Spleen (tissue), 11 donors: ENCODE results near the gene KSR1. TPM values are rescaled to one million over a fixed set of nuclear protein-coding genes. Genes with fewer than 3 reads are reported as not detected.
A peak's percentile ranks its signal among the peaks of the same experiment; 100 is the strongest.

Source experiments
- DNase-seq: peaks from one replicate; pipeline ENCODE4 v3.0.0-alpha.2; 2020
- H3K27ac ChIP-seq, 8 donors: fragments of 200-600 bp; sonication (generic) in 7 of 8; 1 replicate in 4 of 8; 2 replicates in 4 of 8; pipeline versions ENCODE4 v1.5.0 to v1.8.0; 2016 to 2021; ENCODE audit warnings: inconsistent platforms in 4 of 8, mild to moderate bottlenecking in 4 of 8, moderate library complexity in 1 of 8
- H3K27me3 ChIP-seq, 7 donors: fragments of 200-600 bp; sonication (generic) in 6 of 7; replicated peaks in 1 of 7; 1 replicate in 4 of 7; 2 replicates in 3 of 7; pipeline versions ENCODE4 v1.5.0 to v1.8.0; 2016 to 2021; ENCODE audit warnings: inconsistent platforms in 3 of 7, mild to moderate bottlenecking in 1 of 7
- H3K36me3 ChIP-seq, 6 donors: fragments of 200-600 bp; sonication (generic) in 5 of 6; 1 replicate in 4 of 6; 2 replicates in 2 of 6; pipeline versions ENCODE4 v1.5.0 to v1.8.0; 2016 to 2021; ENCODE audit warnings: inconsistent platforms in 2 of 6
- H3K4me1 ChIP-seq, 6 donors: fragments of 200-600 bp; sonication (generic) in 5 of 6; 1 replicate in 3 of 6; 2 replicates in 3 of 6; pipeline versions ENCODE4 v1.5.0 to v1.8.0; 2016 to 2021; ENCODE audit warnings: inconsistent platforms in 3 of 6
- H3K4me3 ChIP-seq, 8 donors: fragments of 200-600 bp; sonication (generic) in 7 of 8; 1 replicate in 4 of 8; 2 replicates in 4 of 8; pipeline versions ENCODE4 v1.5.0 to v1.8.0; 2016 to 2021; ENCODE audit warnings: inconsistent platforms in 4 of 8, mild to moderate bottlenecking in 4 of 8, moderate library complexity in 2 of 8
- H3K9me3 ChIP-seq, 8 donors: fragments of 200-600 bp; sonication (generic) in 7 of 8; 1 replicate in 4 of 8; 2 replicates in 4 of 8; pipeline versions ENCODE4 v1.5.0 to v1.8.0; 2016 to 2021; ENCODE audit warnings: inconsistent platforms in 4 of 8
- POLR2A ChIP-seq, 3 donors: fragments of 450-650 bp; IDR thresholded peaks; one replicate each; pipeline ENCODE4 v1.5.1; 2017; ENCODE audit warnings: antibody characterized with exemption in 3 of 3, mild to moderate bottlenecking in 1 of 3
- POLR2AphosphoS5 ChIP-seq, 3 donors: sonication (generic); formaldehyde crosslinking; IDR thresholded peaks; one replicate each; pipeline ENCODE4 v1.5.1; 2017; ENCODE audit warnings: antibody characterized with exemption in 3 of 3
- WGBS, 5 donors: extraction: QIAGEN DNeasy Blood & Tissue Kit in 3 of 5; methylation state at CpG; one replicate each; pipeline versions ENCODE4 v1.1.5 to v1.1.7; 2013 to 2018; 5-methylcytosine and 5-hydroxymethylcytosine counted together
- intact Hi-C: fragments of 100-400 bp; cut with DNase I; formaldehyde crosslinking; loops from one replicate; pipeline ENCODE4 v1.15.0; 2023; ENCODE audit warnings: low total_unique reads
- polyA plus RNA-seq, 3 donors: library from polyadenylated mRNA; stranded (reverse); fragments of 200-250 nt; gene quantifications; one replicate each; pipeline ENCODE4 v1.2.1, GENCODE V29; 2013
- total RNA-seq, 7 donors: library from RNA; depleted of rRNA in 3 of 7; stranded (reverse); fragments of >200 nt in 3 of 7; fragmentation: NEBNext Ultra II Directional in 4 of 7; extraction: Animal tissue kit (Norgen Biotek cat#: 25700) in 4 of 7; gene quantifications; one replicate each; pipeline versions ENCODE4 v1.1.0 to v1.2.1, GENCODE V29; 2016 to 2021
- TF ChIP-seq, protein P1 (sequence below), 11 experiments: fragments of 200-600 bp in 7 of 11; fragments of 450-650 bp in 4 of 11; sonication (generic) in 4 of 11; IDR thresholded peaks in 8 of 11; conservative IDR thresholded peaks in 3 of 11; 1 replicate in 7 of 11; 2 replicates in 4 of 11; pipeline versions ENCODE4 v1.4.0 to v1.8.0; 2016 to 2021; ENCODE audit warnings: antibody characterized with exemption in 11 of 11, inconsistent platforms in 4 of 11, mild to moderate bottlenecking in 1 of 11
- donor health status: healthy with polysubstance abuse.
- donor health status: DM: no; HTN: no; CAD: no; lungs with moderate emphysema.
- donor health status: DM: no; HTN: no; CAD: no.
- donor health status: Bipolar disorder and iron deficiency.
- donor health status: healthy.
- donor health status: DM: no; HTN: no; CAD: no.
- donor health status: DM: yes; HTN: yes; CAD: no.

Gene KSR1
- total and polyA plus RNA-seq, 10 donors, result 6.4 to 100 (median 46.0) TPM

DNA sequence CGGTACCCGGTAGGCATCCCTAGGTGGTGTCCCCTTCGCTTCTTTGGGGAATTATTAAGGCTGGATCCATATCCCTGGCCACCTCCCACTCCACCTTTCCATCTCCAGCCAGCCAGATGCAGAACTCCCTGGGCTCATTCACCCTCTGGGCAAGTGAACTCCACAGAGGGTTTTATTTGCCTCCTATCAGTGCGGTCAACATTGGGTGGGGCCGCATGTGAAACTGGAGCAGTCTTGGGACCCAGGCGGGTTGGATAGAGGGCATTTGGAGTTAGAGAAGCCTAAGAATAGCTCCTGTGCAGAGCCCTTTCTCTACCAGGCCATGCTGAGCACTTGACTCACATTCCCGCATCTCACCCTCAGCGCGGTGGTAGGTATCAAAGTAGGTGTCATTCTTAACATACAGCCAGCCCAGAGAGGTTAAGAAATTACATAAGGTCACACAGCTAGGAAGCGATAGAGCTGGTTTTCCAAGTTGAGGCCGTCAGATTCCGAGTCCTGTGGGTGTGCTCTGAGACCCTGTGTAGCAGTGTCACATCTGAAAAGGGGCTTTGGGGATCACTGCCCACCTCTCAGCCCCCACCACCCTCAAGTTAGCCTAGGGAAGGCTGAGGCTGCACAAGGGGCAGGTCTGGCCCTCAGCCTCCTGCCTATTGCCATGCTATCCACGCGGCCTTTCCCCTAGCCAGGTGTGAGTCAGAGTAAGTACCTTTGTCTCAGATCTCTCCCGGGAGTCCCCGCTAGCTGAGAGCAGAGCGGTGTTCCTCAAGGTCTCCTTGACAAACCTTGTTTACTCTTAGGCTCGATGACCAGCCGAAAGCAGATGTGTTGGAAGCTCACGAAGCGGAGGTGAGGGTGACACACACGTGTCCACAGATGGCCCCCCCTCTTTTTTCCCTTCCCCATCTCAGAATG lies 147.9 kb downstream of the KSR1 start:
- Histone ChIP-seq H3K9me3 (no peaks in the 10 kb centered on the region), H3K36me3 (peaks cover 0 to 70% (median 53%) of the 10 kb centered on the region in 6 donors), H3K27me3 (no peaks in the 10 kb centered on the region), H3K4me3 (no peak overlapping the region), H3K4me1 (peaks cover 0 to 38% (median 23%) of the 10 kb centered on the region in 6 donors), H3K27ac (peak overlapping the region in 1 of 8 donors; percentile 40)
- DNase-seq, result no peak
- whole genome bisulfite sequencing, 5 donors, result 93 to 97% (median 95%) methylated on average over 22 of the region's 22 CpGs
- intact Hi-C loops, result loop anchor here (2.0 to 5.0 kb wide), 3 partner anchors 47 to 367 kb away; no protein-coding TSS in a partner anchor
- TF ChIP-seq POLR2A (IDR thresholded peaks at IDR 0.05), result no peak
- TF ChIP-seq POLR2AphosphoS5 (IDR thresholded peaks at IDR 0.05), result no peak
- TF ChIP-seq, protein P1, sequence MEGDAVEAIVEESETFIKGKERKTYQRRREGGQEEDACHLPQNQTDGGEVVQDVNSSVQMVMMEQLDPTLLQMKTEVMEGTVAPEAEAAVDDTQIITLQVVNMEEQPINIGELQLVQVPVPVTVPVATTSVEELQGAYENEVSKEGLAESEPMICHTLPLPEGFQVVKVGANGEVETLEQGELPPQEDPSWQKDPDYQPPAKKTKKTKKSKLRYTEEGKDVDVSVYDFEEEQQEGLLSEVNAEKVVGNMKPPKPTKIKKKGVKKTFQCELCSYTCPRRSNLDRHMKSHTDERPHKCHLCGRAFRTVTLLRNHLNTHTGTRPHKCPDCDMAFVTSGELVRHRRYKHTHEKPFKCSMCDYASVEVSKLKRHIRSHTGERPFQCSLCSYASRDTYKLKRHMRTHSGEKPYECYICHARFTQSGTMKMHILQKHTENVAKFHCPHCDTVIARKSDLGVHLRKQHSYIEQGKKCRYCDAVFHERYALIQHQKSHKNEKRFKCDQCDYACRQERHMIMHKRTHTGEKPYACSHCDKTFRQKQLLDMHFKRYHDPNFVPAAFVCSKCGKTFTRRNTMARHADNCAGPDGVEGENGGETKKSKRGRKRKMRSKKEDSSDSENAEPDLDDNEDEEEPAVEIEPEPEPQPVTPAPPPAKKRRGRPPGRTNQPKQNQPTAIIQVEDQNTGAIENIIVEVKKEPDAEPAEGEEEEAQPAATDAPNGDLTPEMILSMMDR (IDR thresholded peaks at IDR 0.05 in 8 of 11, conservative IDR thresholded peaks at IDR 0.05 in 3 of 11), result no peak

DNA sequence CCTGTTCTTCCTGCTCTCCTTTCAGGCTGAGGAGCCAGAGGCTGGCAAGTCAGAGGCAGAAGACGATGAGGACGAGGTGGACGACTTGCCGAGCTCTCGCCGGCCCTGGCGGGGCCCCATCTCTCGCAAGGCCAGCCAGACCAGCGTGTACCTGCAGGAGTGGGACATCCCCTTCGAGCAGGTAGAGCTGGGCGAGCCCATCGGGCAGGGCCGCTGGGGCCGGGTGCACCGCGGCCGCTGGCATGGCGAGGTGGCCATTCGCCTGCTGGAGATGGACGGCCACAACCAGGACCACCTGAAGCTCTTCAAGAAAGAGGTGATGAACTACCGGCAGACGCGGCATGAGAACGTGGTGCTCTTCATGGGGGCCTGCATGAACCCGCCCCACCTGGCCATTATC lies 149.2 kb downstream of the KSR1 start:
- no peak overlapping the region for H3K27ac ChIP-seq
- no peak overlapping the region for H3K4me3 ChIP-seq
- TF ChIP-seq, protein P1 (IDR thresholded peaks at IDR 0.05 in 8 of 11, conservative IDR thresholded peaks at IDR 0.05 in 3 of 11), result no peak
- no peak for TF ChIP-seq POLR2AphosphoS5 (IDR thresholded peaks at IDR 0.05)
- TF ChIP-seq POLR2A (IDR thresholded peaks at IDR 0.05), result no peak
- peaks cover 0 to 44% (median 27%) of the 10 kb centered on the region in 6 donors for H3K4me1 ChIP-seq
- H3K27me3 ChIP-seq, result no peaks in the 10 kb centered on the region
- no peaks in the 10 kb centered on the region for H3K9me3 ChIP-seq
- peaks cover 0 to 80% (median 65%) of the 10 kb centered on the region in 6 donors for H3K36me3 ChIP-seq
- 95 to 99% (median 97%) methylated on average over 19 to 25 of the region's 25 CpGs for WGBS, 5 donors
- DNase-seq, result no peak
- intact Hi-C loops, result no loop called here

DNA sequence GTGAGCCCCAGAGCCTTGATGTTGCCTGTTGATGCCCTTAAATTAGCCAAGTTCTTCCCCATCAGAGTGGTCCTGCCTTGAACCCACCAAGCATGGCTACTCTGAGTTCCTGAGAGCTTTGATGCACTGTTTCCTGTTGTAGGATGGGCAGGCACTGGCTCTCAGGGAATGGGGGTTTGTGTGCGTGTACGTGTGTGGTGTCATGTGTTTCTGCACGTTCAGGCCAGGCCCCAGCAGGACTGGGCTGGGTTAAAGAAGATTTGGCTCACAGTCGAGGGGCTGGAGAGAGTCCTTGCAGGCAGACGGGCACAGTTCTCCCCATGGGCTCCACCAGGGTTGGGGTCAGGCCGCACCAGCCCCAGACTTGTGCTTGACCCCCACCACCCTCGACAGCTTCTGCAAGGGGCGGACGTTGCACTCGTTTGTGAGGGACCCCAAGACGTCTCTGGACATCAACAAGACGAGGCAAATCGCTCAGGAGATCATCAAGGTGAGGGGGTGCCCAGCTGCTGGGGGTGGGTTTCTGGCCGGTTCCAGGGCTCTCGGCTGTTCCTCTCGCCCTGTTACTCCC lies 151.4 kb downstream of the KSR1 start:
- H3K27ac ChIP-seq, result no peak overlapping the region
- WGBS, 5 donors, result 89 to 94% (median 90%) methylated on average over 12 to 16 of the region's 16 CpGs
- no peaks in the 10 kb centered on the region for H3K9me3 ChIP-seq
- no peak overlapping the region for H3K4me3 ChIP-seq
- TF ChIP-seq POLR2A (IDR thresholded peaks at IDR 0.05) (no peak), POLR2AphosphoS5 (IDR thresholded peaks at IDR 0.05) (no peak)
- TF ChIP-seq, protein P1 (IDR thresholded peaks at IDR 0.05 in 8 of 11, conservative IDR thresholded peaks at IDR 0.05 in 3 of 11), result no peak
- H3K27me3 ChIP-seq, result no peaks in the 10 kb centered on the region
- no peak for DNase-seq
- intact Hi-C loops, result no loop called here
- peaks cover 0 to 33% (median 16%) of the 10 kb centered on the region in 6 donors for H3K4me1 ChIP-seq
- peaks cover 0 to 91% (median 80%) of the 10 kb centered on the region in 6 donors for H3K36me3 ChIP-seq
